Right lobe of liver (tissue), 6 donors: ENCODE data around the gene KMT5B. TPM values are rescaled to one million over a fixed set of nuclear protein-coding genes. Genes with fewer than 3 reads are reported as not detected.

ENCODE experiments used
- ATAC-seq, 4 donors: fragments of 200-7000 bp; cut with Tn5 transposase; one replicate each; pipeline ENCODE4 v1.9.1; 2020; ENCODE audit warnings: mild to moderate bottlenecking in 4 of 4, moderate library complexity in 4 of 4
- DNase-seq, 3 donors: peaks; one replicate each; pipeline ENCODE4 v3.0.0-alpha.2; 2020
- H3K27ac ChIP-seq, 3 donors: fragments of 200-600 bp; one replicate each; pipeline ENCODE4 v1.8.0; 2022
- H3K27me3 ChIP-seq, 2 donors: fragments of 200-600 bp; one replicate each; pipeline ENCODE4 v1.8.0; 2022
- H3K36me3 ChIP-seq, 4 donors: fragments of 200-600 bp; sonication (generic) in 1 of 4; one replicate each; pipeline versions ENCODE4 v1.5.1 to v1.8.0; 2017 to 2022; ENCODE audit warnings: control low read depth in 1 of 4
- H3K4me1 ChIP-seq, 4 donors: fragments of 200-600 bp; sonication (generic) in 1 of 4; one replicate each; pipeline versions ENCODE4 v1.5.1 to v1.8.0; 2017 to 2022; ENCODE audit warnings: control low read depth in 1 of 4
- H3K4me3 ChIP-seq, 3 donors: fragments of 200-600 bp; one replicate each; pipeline ENCODE4 v1.8.0; 2022
- H3K9me3 ChIP-seq, 4 donors: fragments of 200-600 bp; sonication (generic) in 1 of 4; one replicate each; pipeline versions ENCODE4 v1.5.1 to v1.8.0; 2017 to 2022; ENCODE audit warnings: control low read depth in 1 of 4
- POLR2A ChIP-seq: fragments of 450-650 bp; IDR thresholded peaks from one replicate; pipeline ENCODE4 v1.6.1; 2017; ENCODE audit warnings: antibody characterized with exemption, mild to moderate bottlenecking
- WGBS: methylation state at CpG from one replicate; pipeline ENCODE4 v1.1.6; 2018; ENCODE audit warnings: low coverage, low lambda C conversion rate; ENCODE audit not compliant: insufficient coverage; ENCODE audit errors: missing lambda C conversion rate; 5-methylcytosine and 5-hydroxymethylcytosine counted together
- intact Hi-C, 2 donors: fragments of 100-400 bp; cut with DNase I; formaldehyde crosslinking; loops; one replicate each; pipeline versions ENCODE4 v1.11.2 to v1.14.1; 2022
- total RNA-seq, 6 experiments: library from RNA; depleted of rRNA in 2 of 6; stranded (reverse); fragments of >200 nt in 2 of 6; fragmentation: NEBNext Ultra II Directional in 3 of 6; extraction: Animal tissue kit (Norgen Biotek cat#: 25700) in 3 of 6; gene quantifications; one replicate each; pipeline versions ENCODE4 v1.1.0 to v1.2.4, GENCODE V29; 2016 to 2023
- TF ChIP-seq, protein P1 (sequence below), 4 donors: fragments of 200-600 bp in 3 of 4; fragments of 450-650 bp in 1 of 4; IDR thresholded peaks; one replicate each; pipeline versions ENCODE4 v1.5.1 to v1.8.0; 2016 to 2022; ENCODE audit warnings: antibody characterized with exemption in 4 of 4, mild to moderate bottlenecking in 2 of 4
- donor health status: DM: no; HTN: yes; CAD: no.
- donor health status: DM: no; HTN: no; CAD: no.
- donor health status: DM: no; HTN: no; CAD: no.
- donor health status: DM: no; HTN: yes; CAD: no.
- donor health status: DM: no; HTN: yes; CAD: no.

KMT5B gene
- total RNA-seq, 6 experiments from 2014 or later: 14.3 to 25.9 (median 17.6) TPM

GRCh38 chr11:68260484-68260883, 47.4 kb upstream of the KMT5B start:
- peaks cover 5 to 44% (median 26%) of the 10 kb centered on the region in 4 donors for H3K36me3 ChIP-seq
- WGBS: 100% methylated on average over 2 of the region's 6 CpGs
- no peaks in the 10 kb centered on the region for H3K9me3 ChIP-seq
- no peak overlapping the region for H3K27ac ChIP-seq
- no peaks in the 10 kb centered on the region for H3K27me3 ChIP-seq
- DNase-seq (no peak), ATAC-seq (no peak)
- TF ChIP-seq, protein P1, sequence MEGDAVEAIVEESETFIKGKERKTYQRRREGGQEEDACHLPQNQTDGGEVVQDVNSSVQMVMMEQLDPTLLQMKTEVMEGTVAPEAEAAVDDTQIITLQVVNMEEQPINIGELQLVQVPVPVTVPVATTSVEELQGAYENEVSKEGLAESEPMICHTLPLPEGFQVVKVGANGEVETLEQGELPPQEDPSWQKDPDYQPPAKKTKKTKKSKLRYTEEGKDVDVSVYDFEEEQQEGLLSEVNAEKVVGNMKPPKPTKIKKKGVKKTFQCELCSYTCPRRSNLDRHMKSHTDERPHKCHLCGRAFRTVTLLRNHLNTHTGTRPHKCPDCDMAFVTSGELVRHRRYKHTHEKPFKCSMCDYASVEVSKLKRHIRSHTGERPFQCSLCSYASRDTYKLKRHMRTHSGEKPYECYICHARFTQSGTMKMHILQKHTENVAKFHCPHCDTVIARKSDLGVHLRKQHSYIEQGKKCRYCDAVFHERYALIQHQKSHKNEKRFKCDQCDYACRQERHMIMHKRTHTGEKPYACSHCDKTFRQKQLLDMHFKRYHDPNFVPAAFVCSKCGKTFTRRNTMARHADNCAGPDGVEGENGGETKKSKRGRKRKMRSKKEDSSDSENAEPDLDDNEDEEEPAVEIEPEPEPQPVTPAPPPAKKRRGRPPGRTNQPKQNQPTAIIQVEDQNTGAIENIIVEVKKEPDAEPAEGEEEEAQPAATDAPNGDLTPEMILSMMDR (IDR thresholded peaks at IDR 0.05): no peak
- no peak for TF ChIP-seq POLR2A
- no peak overlapping the region for H3K4me3 ChIP-seq
- H3K4me1 ChIP-seq: peaks cover 0 to 11% (median 4%) of the 10 kb centered on the region in 4 donors
- intact Hi-C loops: no loop called here

DNA sequence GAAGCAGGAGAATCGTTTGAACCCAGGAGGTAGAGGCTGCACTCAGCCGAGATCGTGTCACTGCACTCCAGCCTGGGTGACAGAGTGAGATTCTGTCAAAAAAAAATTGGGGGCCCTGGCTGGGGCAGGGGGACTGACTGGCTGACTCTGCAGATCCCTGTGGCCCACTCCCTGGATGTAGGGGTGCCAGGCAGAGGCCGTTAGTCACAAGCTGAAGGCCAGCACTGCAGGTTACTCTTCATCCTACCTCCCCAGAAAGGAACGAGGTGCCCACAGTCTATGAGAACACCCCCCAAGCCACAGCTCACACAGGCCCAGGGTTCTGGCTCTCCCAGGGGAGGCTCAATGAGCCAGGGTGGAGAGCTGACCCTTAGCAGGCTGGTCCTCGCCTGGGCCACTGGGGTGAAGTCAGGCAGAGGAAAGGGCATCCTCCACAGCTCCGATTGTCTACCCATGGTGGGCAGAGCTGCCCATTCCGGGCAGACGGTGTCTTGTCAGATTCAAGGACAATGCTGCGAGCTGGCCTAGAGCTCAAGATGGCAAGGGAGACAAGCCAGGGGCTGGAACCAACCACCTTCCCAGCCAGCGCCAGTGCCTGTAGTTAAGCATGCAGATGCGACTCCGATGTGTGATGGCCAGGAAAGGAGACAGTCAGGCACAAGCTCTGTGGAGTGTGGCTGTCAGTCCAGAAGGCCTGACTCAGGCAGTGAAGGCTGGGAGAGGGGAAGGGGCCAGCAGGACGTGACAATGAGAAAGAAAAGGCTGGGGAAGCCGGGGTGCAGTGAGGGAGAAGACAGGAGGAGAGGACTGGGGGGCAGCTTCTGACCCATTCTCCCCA, 46.2 kb upstream of the KMT5B start:
- DNase-seq (peak in 1 of 3 donors; percentile 51), ATAC-seq (peak in 1 of 4 donors; percentile 6)
- 88% methylated on average over 5 of the region's 15 CpGs for WGBS
- no peak overlapping the region for H3K27ac ChIP-seq
- H3K27me3 ChIP-seq: no peaks in the 10 kb centered on the region
- intact Hi-C loops: loop anchor here (5.0 to 10.0 kb wide), 3 partner anchors 38 to 185 kb away; no protein-coding TSS in a partner anchor
- TF ChIP-seq, protein P1 (IDR thresholded peaks at IDR 0.05): no peak
- no peak for TF ChIP-seq POLR2A
- H3K36me3 ChIP-seq: peaks cover 5 to 36% (median 22%) of the 10 kb centered on the region in 4 donors
- peaks cover 0 to 11% (median 4%) of the 10 kb centered on the region in 4 donors for H3K4me1 ChIP-seq
- no peaks in the 10 kb centered on the region for H3K9me3 ChIP-seq
- H3K4me3 ChIP-seq: no peak overlapping the region

DNA sequence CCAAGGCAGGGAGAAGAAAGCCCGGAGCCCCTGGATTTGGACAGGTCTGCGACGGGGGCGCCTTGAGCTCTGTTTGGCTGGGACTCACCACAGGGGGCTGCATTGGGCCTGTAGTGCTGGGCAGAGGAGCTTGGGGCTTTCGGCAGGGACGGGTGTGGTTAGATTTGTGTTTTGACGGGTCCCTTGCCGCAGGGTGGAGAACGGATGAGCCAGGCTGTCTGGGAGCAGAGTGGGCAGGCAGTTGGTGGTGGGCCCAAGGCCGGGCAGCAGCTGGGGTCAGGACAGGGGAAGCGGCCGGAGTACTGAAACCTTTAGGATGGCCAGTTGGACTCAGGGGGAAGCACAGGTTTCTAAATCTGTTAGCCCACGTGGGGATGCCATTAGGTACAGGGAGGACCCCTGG, 45.3 kb upstream of the KMT5B start:
- no peak for ATAC-seq
- WGBS: 50% methylated on average over 1 of the region's 13 CpGs
- intact Hi-C loops: loop anchor here (5.0 to 10.0 kb wide), 3 partner anchors 39 to 186 kb away; no protein-coding TSS in a partner anchor
- H3K27ac ChIP-seq: peak overlapping the region in 2 of 3 donors; percentile 77 to 81
- DNase-seq: peak in 1 of 3 donors; percentile 56
- H3K9me3 ChIP-seq: no peaks in the 10 kb centered on the region
- H3K4me3 ChIP-seq: no peak overlapping the region
- peaks cover 0 to 11% (median 4%) of the 10 kb centered on the region in 4 donors for H3K4me1 ChIP-seq
- TF ChIP-seq, protein P1 (IDR thresholded peaks at IDR 0.05): no peak
- TF ChIP-seq POLR2A: no peak
- H3K27me3 ChIP-seq: no peaks in the 10 kb centered on the region
- H3K36me3 ChIP-seq: peaks cover 5 to 28% (median 16%) of the 10 kb centered on the region in 4 donors

DNA sequence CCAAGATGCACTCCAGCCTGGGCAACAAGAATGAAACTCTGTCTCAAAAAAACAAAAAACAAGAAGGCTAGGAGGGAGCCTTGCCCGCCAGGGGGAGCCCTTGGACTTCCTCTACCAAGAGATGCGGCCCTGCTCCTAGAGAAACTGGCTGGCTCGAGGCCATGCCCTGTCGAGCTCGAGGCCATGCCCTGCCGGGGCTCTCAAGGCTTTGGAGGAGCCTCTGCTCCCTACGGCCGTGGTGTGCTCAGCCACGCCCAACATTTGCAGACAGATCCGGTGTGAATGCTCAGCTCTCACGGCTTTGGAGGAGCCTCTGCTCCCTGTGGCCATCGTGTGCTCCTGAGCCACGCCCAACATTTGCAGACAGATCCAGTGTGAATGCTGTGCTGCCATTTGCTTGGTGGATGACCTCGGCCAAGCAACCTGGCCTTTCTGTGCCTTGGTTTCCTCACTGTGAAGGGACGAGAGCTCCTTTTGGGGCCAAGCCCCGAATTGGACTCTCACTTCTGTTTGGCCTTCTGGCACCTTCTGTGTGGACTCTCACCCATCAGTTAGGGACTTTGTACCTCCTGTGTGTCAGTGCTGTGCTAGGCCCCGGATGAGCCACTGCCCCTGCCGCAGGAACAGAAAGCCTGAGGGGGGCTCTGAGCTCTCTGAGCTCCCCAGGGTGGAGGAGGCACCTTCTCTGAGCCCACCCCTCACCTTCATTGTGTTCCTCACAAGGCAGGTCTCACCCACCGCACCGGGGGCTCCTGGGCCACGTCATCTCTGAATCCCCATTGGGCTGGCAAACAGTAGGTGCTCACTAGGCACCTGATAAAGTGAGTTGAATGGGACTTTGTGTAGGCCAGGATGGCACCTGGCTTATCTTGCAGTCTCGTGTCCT, 44.6 kb upstream of the KMT5B start:
- intact Hi-C loops: loop anchor here (5.0 to 10.0 kb wide), 3 partner anchors 40 to 187 kb away; no protein-coding TSS in a partner anchor
- Histone ChIP-seq H3K36me3 (peaks cover 2 to 22% (median 13%) of the 10 kb centered on the region in 4 donors), H3K9me3 (no peaks in the 10 kb centered on the region), H3K4me3 (no peak overlapping the region), H3K27me3 (no peaks in the 10 kb centered on the region), H3K4me1 (peaks cover 0 to 11% (median 4%) of the 10 kb centered on the region in 4 donors), H3K27ac (peak overlapping the region in 2 of 3 donors; percentile 77 to 81)
- DNase-seq (peak; percentile 97 to 98 (median 97)), ATAC-seq (peak; percentile 85 to 93 (median 90))
- TF ChIP-seq, protein P1 (IDR thresholded peaks at IDR 0.05): peak; percentile 86 to 92 (median 90)
- peak; percentile 32 for TF ChIP-seq POLR2A
- 0% methylated on average over 7 of the region's 22 CpGs for WGBS
